HG02852 (cell line): Measurements from ENCODE around the gene ZNF516.

Source experiments
- ATAC-seq: cut with Tn5 transposase; IDR thresholded peaks from one replicate; pipeline ENCODE4 v1.9.1; 2021; ENCODE audit warnings: mild to moderate bottlenecking, moderate library complexity; ENCODE audit not compliant: unreplicated experiment

Gene ZNF516

DNA sequence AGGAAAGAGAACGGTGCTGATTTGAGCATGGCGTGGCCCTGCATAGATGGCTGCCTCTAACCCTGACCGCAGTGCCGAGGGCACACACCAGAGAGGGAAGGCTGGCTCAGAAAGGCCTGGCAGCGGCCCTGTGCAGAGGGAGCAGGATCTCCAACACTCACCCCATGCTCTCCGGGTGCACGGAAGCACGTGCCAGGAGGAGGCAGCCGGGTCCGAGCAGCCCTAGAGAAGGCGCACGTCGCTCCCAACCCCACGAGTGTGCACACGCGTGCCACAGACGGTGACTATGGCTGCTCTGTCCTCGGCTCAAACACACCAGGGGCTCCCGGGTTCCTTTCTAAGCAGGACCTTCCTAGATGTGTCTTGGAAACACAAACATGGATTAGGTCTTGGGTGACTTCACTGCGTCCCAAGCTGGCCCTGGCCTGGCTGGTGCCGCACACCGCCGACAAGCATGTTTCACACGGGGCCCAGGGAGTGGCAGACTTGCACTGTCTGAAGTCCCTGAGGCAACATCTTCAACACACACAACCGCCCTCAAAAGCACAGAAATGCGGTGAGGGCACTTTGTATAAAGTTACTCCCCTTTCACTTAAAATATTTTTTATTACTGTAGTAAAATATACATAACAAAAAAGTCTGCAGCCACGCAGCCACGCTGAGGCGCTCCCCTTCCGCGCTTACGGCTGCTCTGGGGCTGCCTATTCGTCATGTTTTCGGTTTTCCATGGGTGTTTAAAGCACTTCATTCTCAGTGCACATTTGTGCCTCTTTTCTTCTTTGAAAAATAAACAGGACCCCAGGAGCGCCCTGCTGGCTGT, 110.0 kb downstream of the ZNF516 start:
- ATAC-seq: no peak

GRCh38 chr18:76384114-76384790, 110.8 kb downstream of the ZNF516 start:
- no peak for ATAC-seq

- ATAC-seq: no peak
Observed at GRCh38 chr18:76383636-76384035, 111.4 kb downstream of the ZNF516 start.

DNA sequence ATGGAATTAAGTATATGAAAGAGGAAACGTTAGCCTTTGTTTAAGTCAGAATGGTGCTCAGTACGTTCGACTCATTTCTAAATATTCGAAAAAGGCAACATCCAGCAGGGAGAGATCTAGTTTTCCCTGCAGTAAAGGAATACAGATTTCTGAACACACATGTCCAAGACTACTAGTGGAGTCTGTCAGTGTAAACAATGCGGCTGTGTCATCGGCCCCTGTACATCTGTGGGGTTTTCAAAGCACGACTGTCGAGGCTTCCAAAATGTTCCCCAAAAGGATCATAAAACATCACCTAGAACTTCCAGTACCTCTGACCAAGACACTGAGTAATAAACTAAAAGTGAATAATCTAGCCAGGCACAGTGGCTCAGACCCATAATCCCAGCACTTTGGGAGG, 112.8 kb downstream of the ZNF516 start:
- ATAC-seq: no peak

DNA sequence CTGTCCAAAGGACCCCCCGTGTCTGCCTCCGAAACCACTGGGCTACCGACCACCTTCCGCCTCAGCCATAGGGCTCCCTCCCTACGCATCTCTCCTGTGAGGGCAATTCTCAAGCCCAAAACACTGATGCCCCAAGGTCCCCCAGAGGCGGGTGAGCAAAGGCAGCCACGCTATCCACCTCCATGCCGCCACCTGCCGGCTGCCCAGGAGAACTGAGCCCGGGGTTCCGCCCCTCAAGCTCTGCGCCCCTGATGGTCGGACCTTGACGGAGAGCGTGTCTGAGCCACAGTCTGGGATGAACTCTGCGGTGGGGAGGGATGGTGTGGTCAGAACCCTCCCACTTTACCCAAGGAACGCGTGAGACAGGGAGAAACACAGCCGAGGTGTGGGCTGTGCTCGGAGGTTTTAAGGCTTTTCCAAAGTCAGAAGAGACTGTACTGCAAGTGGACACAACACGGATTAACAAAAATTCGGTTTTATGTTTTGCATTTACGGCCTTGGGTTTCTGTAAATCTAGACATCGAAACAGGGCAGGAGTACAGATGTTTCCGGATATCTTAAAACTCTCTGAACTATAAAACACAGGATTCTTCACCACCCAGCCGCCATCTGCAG, 114.1 kb downstream of the ZNF516 start:
- ATAC-seq: no peak

- ATAC-seq: no peak
Observed at GRCh38 chr18:76380127-76380729, 114.8 kb downstream of the ZNF516 start.

GRCh38 chr18:76379226-76380126, 115.6 kb downstream of the ZNF516 start:
- no peak for ATAC-seq

DNA sequence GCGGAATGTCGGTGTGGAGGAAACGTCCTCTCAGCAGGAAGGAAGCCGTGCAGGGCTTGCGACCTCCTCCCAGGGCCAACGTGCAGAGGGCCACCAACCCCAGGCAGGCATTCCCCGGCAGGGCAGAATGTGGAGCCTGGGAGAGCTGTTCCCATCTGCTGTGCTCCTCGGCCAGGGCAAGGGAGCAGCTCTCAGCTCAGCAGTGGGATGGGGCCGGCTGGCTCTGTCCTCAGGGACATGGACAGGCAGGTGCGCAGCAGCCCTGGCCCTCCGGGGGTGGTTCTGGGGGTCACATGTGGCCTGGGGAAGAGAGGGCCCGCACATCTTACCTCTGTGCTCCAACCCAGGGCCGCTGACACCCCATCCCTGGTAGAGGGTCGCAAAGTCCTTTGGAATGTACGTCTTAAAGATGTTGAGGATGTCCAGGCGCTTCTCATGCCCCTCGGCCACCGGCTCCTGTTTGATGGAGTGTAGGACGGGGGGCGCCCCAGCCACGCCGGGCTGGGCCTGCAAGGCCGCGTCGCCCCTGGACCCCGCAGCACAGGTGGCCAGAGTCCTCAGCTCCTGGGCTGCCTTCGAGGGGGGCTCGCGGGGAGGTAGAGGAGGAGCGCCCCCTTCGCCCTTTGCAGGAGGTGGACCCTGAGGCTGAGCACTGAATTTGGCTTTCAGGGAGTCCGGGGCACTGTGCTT, 116.4 kb downstream of the ZNF516 start:
- no peak for ATAC-seq

- no peak for ATAC-seq
Observed at GRCh38 chr18:76377359-76377756, 117.7 kb downstream of the ZNF516 start.

- ATAC-seq: no peak
Observed at GRCh38 chr18:76376668-76377358, 118.2 kb downstream of the ZNF516 start.

- no peak for ATAC-seq
Observed at GRCh38 chr18:76376225-76376624, 118.8 kb downstream of the ZNF516 start.

- peak; percentile 86 for ATAC-seq
Observed at GRCh38 chr18:76374330-76375281, 120.4 kb downstream of the ZNF516 start.

- no peak for ATAC-seq
Observed at GRCh38 chr18:76373297-76373696, 121.7 kb downstream of the ZNF516 start.

GRCh38 chr18:76371301-76372203, 123.5 kb downstream of the ZNF516 start:
- no peak for ATAC-seq

GRCh38 chr18:76370686-76371085, 124.4 kb downstream of the ZNF516 start:
- ATAC-seq: no peak

DNA sequence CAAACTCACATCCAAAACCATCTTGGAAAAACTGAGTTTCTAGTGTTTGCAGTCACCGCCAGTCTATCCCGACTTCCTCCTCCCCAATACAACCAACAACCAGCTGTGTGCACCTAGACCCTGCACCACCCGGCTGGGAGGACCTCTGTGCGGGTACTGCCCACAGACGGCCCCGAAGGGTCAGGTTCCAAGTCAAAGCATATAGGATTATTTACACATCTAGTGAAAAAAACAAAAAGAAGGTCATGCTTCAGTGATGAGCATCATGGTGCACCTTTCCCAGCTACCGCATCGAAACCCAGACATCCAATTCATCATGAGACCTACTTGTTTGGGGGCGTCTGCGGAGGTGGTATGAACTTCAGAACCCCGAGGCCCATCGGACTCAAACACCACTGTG, 124.8 kb downstream of the ZNF516 start:
- ATAC-seq: no peak

- no peak for ATAC-seq
Observed at GRCh38 chr18:76369791-76370190, 125.3 kb downstream of the ZNF516 start.
